GM19238 (cell line): ENCODE results near the gene PRPF40A.
A peak's percentile ranks its signal among the peaks of the same experiment; 100 is the strongest.
"Not testable (repeated sequence)": the region's sequence is repeated elsewhere in the genome, so short reads cannot be mapped to it uniquely, and the experiment has no call there.

Source experiments
- DNase-seq: peaks from one replicate; pipeline ENCODE4 v3.0.0; 2011; ENCODE audit warnings: low spot score; ENCODE audit not compliant: insufficient read length

The PRPF40A gene

GRCh38 chr2:152717228-152718075, at the start of gene PRPF40A:
Gene PRPF40A (minus strand): TSS chr2:152717461. CDS start chr2:152717439, 22 bp downstream.
- DNase-seq: peak; percentile 83

- no peak for DNase-seq
Observed at GRCh38 chr2:152766928-152767327, 49.7 kb upstream of the PRPF40A start.

GRCh38 chr2:152763651-152764050, 46.4 kb upstream of the PRPF40A start:
- no peak for DNase-seq

GRCh38 chr2:152763208-152763607, 45.9 kb upstream of the PRPF40A start:
- not testable (repeated sequence) for DNase-seq

- no peak for DNase-seq
Observed at GRCh38 chr2:152762202-152762601, 44.9 kb upstream of the PRPF40A start.

GRCh38 chr2:152761214-152761613, 44.0 kb upstream of the PRPF40A start:
- DNase-seq: no peak

- no peak for DNase-seq
Observed at GRCh38 chr2:152759290-152760072, 42.2 kb upstream of the PRPF40A start.

- no peak for DNase-seq
Observed at GRCh38 chr2:152755029-152755428, 37.8 kb upstream of the PRPF40A start.

- DNase-seq: not testable (repeated sequence)
Observed at GRCh38 chr2:152747751-152748150, 30.5 kb upstream of the PRPF40A start.

GRCh38 chr2:152743002-152743401, 25.7 kb upstream of the PRPF40A start:
- no peak for DNase-seq

- DNase-seq: no peak
Observed at GRCh38 chr2:152740743-152741328, 23.6 kb upstream of the PRPF40A start.

- not testable (repeated sequence) for DNase-seq
Observed at GRCh38 chr2:152739705-152740104, 22.4 kb upstream of the PRPF40A start.

GRCh38 chr2:152738438-152738837, 21.2 kb upstream of the PRPF40A start:
- no peak for DNase-seq

GRCh38 chr2:152737509-152737908, 20.2 kb upstream of the PRPF40A start:
- not testable (repeated sequence) for DNase-seq

GRCh38 chr2:152730591-152731333, 13.5 kb upstream of the PRPF40A start:
- DNase-seq: no peak

GRCh38 chr2:152729844-152730243, 12.6 kb upstream of the PRPF40A start:
- no peak for DNase-seq

GRCh38 chr2:152723918-152724317, 6.7 kb upstream of the PRPF40A start:
- no peak for DNase-seq

GRCh38 chr2:152722639-152723038, 5.4 kb upstream of the PRPF40A start:
- not testable (repeated sequence) for DNase-seq

GRCh38 chr2:152720794-152721193, 3.5 kb upstream of the PRPF40A start:
- DNase-seq: no peak

GRCh38 chr2:152718909-152719645, 1.8 kb upstream of the PRPF40A start:
- DNase-seq: peak; percentile 9
